BLaER1 treated with 17β-estradiol and CSF1 and Interleukin-3, amounts not matched to agents 10 nM and 100 nM (cell line): ENCODE measurements around the gene KAT14.
"Not testable (repeated sequence)": the region's sequence is repeated elsewhere in the genome, so short reads cannot be mapped to it uniquely, and the experiment has no call there.

Experiments used
- H3K27ac ChIP-seq, 11 experiments: shearing (Covaris generic); formaldehyde crosslinking; 2 replicates each; pipeline ENCODE4 v1.8.1; 2022
- H3K27me3 ChIP-seq, 11 experiments: shearing (Covaris generic); formaldehyde crosslinking; 2 replicates each; pipeline ENCODE4 v1.8.1; 2022
- H3K36me3 ChIP-seq, 11 experiments: shearing (Covaris generic); formaldehyde crosslinking; 2 replicates each; pipeline ENCODE4 v1.8.1; 2022
- H3K4me1 ChIP-seq, 10 experiments: shearing (Covaris generic); formaldehyde crosslinking; 2 replicates each; pipeline ENCODE4 v1.8.1; 2022
- H3K4me2 ChIP-seq, 11 experiments: shearing (Covaris generic); formaldehyde crosslinking; 2 replicates each; pipeline ENCODE4 v1.8.1; 2022
- H3K4me3 ChIP-seq, 10 experiments: shearing (Covaris generic); formaldehyde crosslinking; 2 replicates each; pipeline ENCODE4 v1.8.1; 2022
- H3K9ac ChIP-seq, 11 experiments: shearing (Covaris generic); formaldehyde crosslinking; 2 replicates each; pipeline ENCODE4 v1.8.1; 2022
- H3K9me3 ChIP-seq, 11 experiments: shearing (Covaris generic); formaldehyde crosslinking; replicated peaks in 1 of 11; 2 replicates each; pipeline ENCODE4 v1.8.1; 2022
- H4K20me1 ChIP-seq, 11 experiments: shearing (Covaris generic); formaldehyde crosslinking; 2 replicates each; pipeline ENCODE4 v1.8.1; 2022
- Cebpa-rat ChIP-seq, 11 experiments: shearing (Covaris generic); IDR thresholded peaks; 2 replicates each; pipeline ENCODE4 v1.8.1; 2022

The KAT14 gene

DNA sequence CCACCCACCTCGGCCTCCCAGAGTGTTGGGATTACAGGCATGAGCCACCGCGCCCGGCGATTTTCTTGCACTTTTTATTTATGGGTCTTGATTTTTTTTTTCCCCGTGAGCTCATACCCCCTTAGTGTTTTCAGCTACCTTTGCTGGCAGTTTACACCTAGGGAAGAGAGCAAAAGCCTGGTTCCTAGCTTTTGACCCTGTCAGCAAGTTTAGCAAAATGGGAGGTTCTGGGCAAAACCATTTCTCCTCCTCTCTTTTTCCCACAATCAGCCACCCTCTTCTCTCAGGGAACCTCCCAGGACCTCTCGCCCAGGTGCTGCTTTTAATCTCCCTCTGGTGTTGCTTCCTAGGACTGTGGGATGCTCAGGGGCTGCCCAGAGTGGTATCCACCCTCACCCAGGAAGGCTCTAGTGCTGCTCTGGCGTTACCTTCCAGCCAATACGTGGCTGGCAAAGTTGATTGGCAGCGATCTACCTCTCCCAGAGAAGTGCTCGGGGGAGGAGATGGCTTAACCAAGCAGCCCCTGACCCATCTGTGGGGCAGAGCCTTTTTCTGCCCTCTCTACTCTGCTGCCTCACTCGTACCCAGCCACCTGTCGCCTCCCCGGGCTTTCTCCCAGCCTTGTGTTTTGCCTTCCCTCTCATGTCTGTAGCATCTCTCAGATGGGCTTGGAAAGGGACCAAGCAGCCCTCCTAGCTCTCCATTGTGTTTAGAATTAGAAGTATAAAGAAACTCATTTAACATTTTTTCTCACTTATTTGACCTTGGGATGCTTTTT lies 37.4 kb downstream of the KAT14 start:
- H3K9ac ChIP-seq = no peak overlapping the region
- no peak for TF ChIP-seq Cebpa-rat (IDR thresholded peaks at IDR 0.05)
- H3K4me3 ChIP-seq = no peak overlapping the region
- peaks cover 0 to 6% (median 0%) of the 10 kb centered on the region in 11 experiments; a peak in 3 of 22 replicates for H4K20me1 ChIP-seq
- no peaks in the 10 kb centered on the region for H3K27me3 ChIP-seq
- H3K9me3 ChIP-seq = peaks cover 18 to 52% (median 35%) of the 10 kb centered on the region in 11 experiments
- no peak overlapping the region for H3K27ac ChIP-seq
- peaks cover 80 to 100% (median 97%) of the 10 kb centered on the region in 11 experiments for H3K36me3 ChIP-seq
- H3K4me2 ChIP-seq = no peak overlapping the region
- H3K4me1 ChIP-seq = no peaks in the 10 kb centered on the region

DNA sequence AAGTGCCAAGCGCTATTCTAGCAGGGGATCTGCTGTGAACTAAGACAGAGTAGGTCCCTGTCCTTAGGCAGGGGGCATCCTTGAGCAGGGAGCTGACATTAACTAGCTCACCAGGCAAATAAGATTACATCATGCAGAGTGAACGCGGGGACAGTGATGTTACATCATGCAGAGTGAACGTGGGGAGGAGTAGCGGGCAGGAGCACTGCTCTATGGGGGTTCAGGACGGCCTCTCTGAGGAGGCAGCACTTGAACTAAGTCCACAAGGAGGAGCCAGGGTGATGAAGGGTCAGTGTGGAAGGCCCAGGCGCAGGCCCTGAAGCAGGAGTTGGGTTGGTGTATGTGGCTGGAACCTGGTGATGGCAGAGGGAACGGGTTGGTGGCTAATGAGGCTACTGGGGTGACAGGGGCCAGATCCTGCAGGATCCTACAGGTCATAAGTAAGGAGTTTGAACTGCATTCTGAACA lies 38.7 kb downstream of the KAT14 start:
- Histone ChIP-seq H3K27ac (no peak overlapping the region), H3K36me3 (peaks cover 79 to 100% (median 96%) of the 10 kb centered on the region in 11 experiments), H3K4me2 (no peak overlapping the region), H3K4me3 (no peak overlapping the region), H3K9me3 (peaks cover 26 to 60% (median 43%) of the 10 kb centered on the region in 11 experiments), H3K27me3 (no peaks in the 10 kb centered on the region), H3K4me1 (no peaks in the 10 kb centered on the region), H3K9ac (no peak overlapping the region), H4K20me1 (peaks cover 0 to 6% (median 0%) of the 10 kb centered on the region in 11 experiments; a peak in 3 of 22 replicates)
- TF ChIP-seq Cebpa-rat (IDR thresholded peaks at IDR 0.05) = no peak

DNA sequence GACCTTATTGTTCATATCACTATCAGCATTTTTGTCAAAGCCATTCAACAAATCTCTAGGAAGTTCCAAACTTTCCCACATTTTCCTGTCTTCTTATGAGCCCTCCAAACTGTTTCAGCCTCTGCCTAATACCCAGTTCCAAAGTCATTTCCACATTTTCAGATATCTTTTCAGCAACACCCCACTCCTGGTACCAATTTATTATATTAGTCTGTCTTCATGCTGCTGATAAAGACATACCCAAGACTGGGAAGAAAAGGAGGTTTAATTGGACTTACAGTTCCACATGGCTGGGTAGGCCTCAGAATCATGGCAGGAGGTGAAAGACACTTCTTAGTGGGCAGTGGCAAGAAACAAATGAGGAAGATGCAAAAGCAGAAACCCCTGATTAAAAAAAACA lies 42.7 kb downstream of the KAT14 start:
- not testable (repeated sequence) for H3K27me3 ChIP-seq, H3K27ac ChIP-seq, H3K4me2 ChIP-seq, H3K4me3 ChIP-seq, H4K20me1 ChIP-seq, H3K4me1 ChIP-seq, H3K9ac ChIP-seq
- H3K36me3 ChIP-seq = peaks cover 92 to 100% (median 99%) of the 10 kb centered on the region in 11 experiments
- peaks cover 26 to 55% (median 41%) of the 10 kb centered on the region in 11 experiments for H3K9me3 ChIP-seq

DNA sequence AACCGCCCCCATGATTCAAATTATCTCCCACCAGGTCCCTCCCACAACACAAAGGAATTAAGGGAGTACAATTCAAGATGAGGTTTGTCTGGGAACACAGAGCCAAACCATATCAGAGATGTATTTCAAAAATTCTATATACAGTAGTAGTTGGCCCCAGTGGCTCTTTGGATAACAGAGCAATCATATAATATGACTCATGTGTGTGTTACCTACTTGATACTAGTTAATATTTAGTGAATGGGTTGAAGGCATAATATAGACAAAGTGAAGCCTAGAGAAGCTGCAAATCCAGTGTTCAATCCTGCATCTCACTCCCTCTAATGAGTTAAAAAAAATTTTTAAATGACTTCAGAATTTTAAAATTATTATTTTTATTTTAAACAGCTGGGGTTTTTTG lies 43.2 kb downstream of the KAT14 start:
- H3K36me3 ChIP-seq = peaks cover 92 to 100% (median 99%) of the 10 kb centered on the region in 11 experiments

DNA sequence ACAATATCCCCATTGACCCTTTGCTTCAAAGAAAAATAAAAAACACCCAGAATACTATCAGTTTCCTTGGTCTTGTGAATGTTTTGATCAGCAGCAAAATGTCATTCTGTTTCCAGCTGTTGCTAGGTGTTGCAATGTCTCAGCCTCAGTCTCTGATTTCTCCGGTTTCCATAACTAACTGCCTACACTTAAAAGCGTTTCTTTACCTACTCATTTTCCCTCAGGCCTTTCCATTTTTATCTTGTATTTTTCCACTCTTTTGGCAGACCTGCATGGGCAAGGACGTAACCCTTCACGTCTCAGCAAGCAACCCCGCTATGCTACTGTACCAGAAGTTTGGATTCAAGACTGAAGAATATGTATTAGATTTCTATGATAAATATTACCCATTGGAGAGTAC lies 49.4 kb downstream of the KAT14 start:
- Histone ChIP-seq H3K27me3 (no peaks in the 10 kb centered on the region), H3K4me1 (no peaks in the 10 kb centered on the region), H4K20me1 (no peaks in the 10 kb centered on the region), H3K9me3 (no peaks in the 10 kb centered on the region), H3K27ac (no peak overlapping the region), H3K36me3 (peaks cover 78 to 96% (median 84%) of the 10 kb centered on the region in 11 experiments), H3K4me2 (no peak overlapping the region), H3K4me3 (no peak overlapping the region), H3K9ac (no peak overlapping the region)
- TF ChIP-seq Cebpa-rat (IDR thresholded peaks at IDR 0.05) = no peak

More for the DNA sequence above, 43.2 kb downstream of the KAT14 start:
- Histone ChIP-seq H3K27ac (no peak overlapping the region), H3K4me2 (no peak overlapping the region), H3K9ac (no peak overlapping the region), H3K9me3 (peaks cover 26 to 51% (median 41%) of the 10 kb centered on the region in 11 experiments), H3K27me3 (no peaks in the 10 kb centered on the region), H4K20me1 (no peaks in the 10 kb centered on the region; a peak in 1 of 22 replicates), H3K4me1 (no peaks in the 10 kb centered on the region), H3K4me3 (no peak overlapping the region)
- no peak for TF ChIP-seq Cebpa-rat (IDR thresholded peaks at IDR 0.05)

DNA sequence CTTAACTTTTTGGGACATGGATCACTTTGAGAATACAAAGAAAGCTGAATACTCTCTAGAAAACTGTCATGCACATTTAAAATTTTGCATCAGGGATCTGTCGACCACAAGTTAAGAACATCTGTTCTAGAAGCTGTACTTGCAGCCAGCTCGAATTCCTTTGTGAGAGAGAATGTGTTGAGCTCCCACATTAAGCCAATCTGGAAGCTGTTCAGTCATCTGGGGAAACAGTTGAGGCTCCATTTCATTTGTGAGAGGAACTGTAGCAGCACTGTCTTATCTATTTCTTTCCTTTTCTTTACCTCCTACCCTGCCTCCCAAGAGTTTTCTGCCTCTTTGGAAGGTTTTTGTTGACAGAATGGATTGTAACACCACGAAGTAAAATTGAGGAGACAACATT lies 50.8 kb downstream of the KAT14 start:
- H3K9me3 ChIP-seq = peaks cover 0 to 4% (median under 1%) of the 10 kb centered on the region in 11 experiments; a peak in 4 of 22 replicates
- no peak overlapping the region for H3K27ac ChIP-seq
- H3K27me3 ChIP-seq = no peaks in the 10 kb centered on the region
- H3K4me3 ChIP-seq = no peak overlapping the region
- H3K36me3 ChIP-seq = peaks cover 66 to 93% (median 70%) of the 10 kb centered on the region in 11 experiments
- no peak for TF ChIP-seq Cebpa-rat (IDR thresholded peaks at IDR 0.05)
- no peaks in the 10 kb centered on the region for H3K4me1 ChIP-seq
- H4K20me1 ChIP-seq = no peaks in the 10 kb centered on the region
- no peak overlapping the region for H3K4me2 ChIP-seq
- no peak overlapping the region for H3K9ac ChIP-seq

DNA sequence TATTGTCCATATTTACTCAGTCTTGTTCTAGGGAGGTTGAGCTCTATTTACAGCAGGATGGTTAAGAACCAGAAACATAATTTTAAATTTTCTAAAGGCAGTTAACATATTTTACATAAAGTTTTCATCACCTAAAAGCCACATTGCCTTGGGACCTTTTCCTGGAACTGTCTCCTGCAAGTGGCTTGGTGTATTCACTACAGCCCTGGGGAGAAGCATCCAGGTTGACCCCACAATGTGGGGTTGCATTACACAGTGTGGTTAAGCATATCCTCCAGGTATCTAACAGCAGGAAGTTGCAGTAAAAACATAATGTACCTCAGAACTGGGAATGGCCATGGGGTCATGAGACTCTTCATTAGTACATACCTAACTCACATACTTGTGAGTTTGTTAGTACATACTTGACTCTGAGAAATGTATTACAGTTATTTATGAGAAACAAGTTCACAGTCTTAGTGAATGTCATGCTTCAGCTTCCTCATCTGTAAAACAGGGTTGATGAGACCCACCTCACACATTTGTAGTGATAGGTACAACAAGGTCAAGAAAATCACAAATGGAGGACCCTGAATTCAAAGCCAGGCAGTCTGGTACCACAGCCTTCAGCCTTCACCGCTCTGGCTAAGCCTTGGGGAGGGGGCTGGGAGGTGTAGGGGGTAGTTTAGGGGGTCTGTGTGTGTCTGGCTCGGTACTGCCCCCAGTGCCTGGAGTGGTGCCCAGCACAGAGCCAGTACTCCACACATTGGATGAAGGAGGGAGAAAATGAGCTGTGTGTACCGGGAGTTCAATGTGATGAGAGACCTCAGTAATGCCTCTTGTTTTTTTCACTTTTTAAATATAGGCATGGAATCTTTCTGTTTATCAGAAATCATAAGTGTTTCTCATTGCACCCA lies 52.9 kb downstream of the KAT14 start:
- Histone ChIP-seq H3K27ac (no peak overlapping the region), H3K9ac (no peak overlapping the region), H3K36me3 (peaks cover 45 to 72% (median 49%) of the 10 kb centered on the region in 11 experiments), H4K20me1 (no peaks in the 10 kb centered on the region), H3K4me3 (no peak overlapping the region), H3K27me3 (no peaks in the 10 kb centered on the region), H3K4me2 (no peak overlapping the region), H3K9me3 (peaks cover 0 to 8% (median 5%) of the 10 kb centered on the region in 11 experiments; a peak in 4 of 22 replicates), H3K4me1 (no peaks in the 10 kb centered on the region)
- no peak for TF ChIP-seq Cebpa-rat (IDR thresholded peaks at IDR 0.05)

DNA sequence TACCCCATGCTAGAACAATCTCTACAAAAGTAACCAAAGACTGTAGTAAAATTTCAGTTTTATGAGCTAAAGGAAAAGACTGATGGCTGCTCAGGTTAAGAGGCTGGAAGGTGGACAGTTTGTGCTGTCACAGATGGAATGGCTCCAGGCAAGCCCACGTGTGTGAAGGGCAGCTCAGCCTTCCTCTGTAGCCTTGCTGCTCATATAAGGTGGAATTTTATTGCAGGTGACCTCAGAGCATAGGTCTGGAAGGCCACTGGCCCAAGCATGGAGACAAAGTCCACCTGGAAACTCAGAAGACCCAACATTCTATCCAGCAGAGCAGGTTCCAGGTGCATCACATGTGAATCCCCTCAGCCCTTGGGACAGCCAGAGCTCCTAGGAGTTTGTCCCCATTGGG lies 53.6 kb downstream of the KAT14 start:
- Histone ChIP-seq H3K4me3 (no peak overlapping the region), H3K9ac (no peak overlapping the region), H3K4me2 (no peak overlapping the region), H4K20me1 (no peaks in the 10 kb centered on the region), H3K27me3 (no peaks in the 10 kb centered on the region), H3K36me3 (peaks cover 38 to 65% (median 42%) of the 10 kb centered on the region in 11 experiments), H3K4me1 (no peaks in the 10 kb centered on the region), H3K27ac (no peak overlapping the region), H3K9me3 (peaks cover 0 to 8% (median 5%) of the 10 kb centered on the region in 11 experiments; a peak in 4 of 22 replicates)
- TF ChIP-seq Cebpa-rat (IDR thresholded peaks at IDR 0.05) = no peak

DNA sequence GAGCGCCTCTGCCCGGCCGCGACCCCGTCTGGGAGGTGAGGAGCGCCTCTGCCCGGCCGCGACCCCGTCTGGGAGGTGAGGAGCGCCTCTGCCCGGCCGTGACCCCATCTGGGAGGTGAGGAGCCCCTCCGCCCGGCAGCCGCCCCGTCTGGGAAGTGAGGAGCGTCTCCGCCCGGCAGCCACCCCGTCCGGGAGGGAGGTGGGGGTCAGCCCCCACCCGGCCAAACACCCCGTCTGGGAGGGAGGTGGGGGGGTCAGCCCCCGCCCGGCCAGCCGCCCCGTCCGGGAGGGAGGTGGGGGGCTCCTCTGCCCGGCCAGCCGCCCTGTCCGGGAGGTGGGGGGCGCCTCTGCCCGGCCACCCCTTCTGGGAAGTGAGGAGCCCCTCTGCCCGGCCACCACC lies 56.8 kb downstream of the KAT14 start:
- H3K9me3 ChIP-seq, H3K4me3 ChIP-seq, H3K27me3 ChIP-seq, H3K9ac ChIP-seq, H3K27ac ChIP-seq, H3K4me2 ChIP-seq, H3K4me1 ChIP-seq, H4K20me1 ChIP-seq: not testable (repeated sequence)
- peaks cover 9 to 34% (median 13%) of the 10 kb centered on the region in 11 experiments; a peak in 21 of 22 replicates for H3K36me3 ChIP-seq
